Measurements from ENCODE around the gene TMEM218. TPM values are rescaled to one million over a fixed set of nuclear protein-coding genes. Genes with fewer than 3 reads are reported as not detected.
A peak's percentile ranks its signal among the peaks of the same experiment; 100 is the strongest.

The TMEM218 gene
- total RNA-seq, 6 experiments from 2014 or later: 14.9 to 24.3 (median 20.7) TPM

- H3K4me3 Mint-ChIP-seq: no peak overlapping the region
- no peak for TF ChIP-seq CTCF (IDR thresholded peaks at IDR 0.05)
- H3K27me3 Mint-ChIP-seq (ENCODE audit: insufficient read depth): peaks cover 4% of the 10 kb centered on the region
- no peaks in the 10 kb centered on the region for H3K36me3 Mint-ChIP-seq (ENCODE audit: low read depth)
- H3K27ac Mint-ChIP-seq: peak overlapping the region; percentile 32; the same call in 1 of the 2 replicates
- H3K9me3 Mint-ChIP-seq: no peaks in the 10 kb centered on the region
- peaks cover 35% of the 10 kb centered on the region for H3K4me1 Mint-ChIP-seq (ENCODE audit: low read depth)
- DNase-seq: no peak
Measured at GRCh38 chr11:125075242-125075625, 36.2 kb downstream of the TMEM218 start.

GRCh38 chr11:125074511-125075241 is 36.8 kb downstream of the TMEM218 start:
- Mint-ChIP-seq H3K27ac (no peak overlapping the region), H3K4me3 (no peak overlapping the region), H3K27me3 (ENCODE audit: insufficient read depth) (peaks cover 4% of the 10 kb centered on the region), H3K36me3 (ENCODE audit: low read depth) (no peaks in the 10 kb centered on the region), H3K4me1 (ENCODE audit: low read depth) (peaks cover 40% of the 10 kb centered on the region), H3K9me3 (no peaks in the 10 kb centered on the region)
- DNase-seq: no peak
- no peak for TF ChIP-seq CTCF (IDR thresholded peaks at IDR 0.05)

GRCh38 chr11:125073616-125074483 is 37.6 kb downstream of the TMEM218 start:
- H3K4me3 Mint-ChIP-seq: no peak overlapping the region
- no peak for TF ChIP-seq CTCF (IDR thresholded peaks at IDR 0.05)
- H3K4me1 Mint-ChIP-seq (ENCODE audit: low read depth): peaks cover 47% of the 10 kb centered on the region
- no peaks in the 10 kb centered on the region for H3K9me3 Mint-ChIP-seq
- DNase-seq: no peak
- H3K27ac Mint-ChIP-seq: no peak overlapping the region
- H3K27me3 Mint-ChIP-seq (ENCODE audit: insufficient read depth): peaks cover 4% of the 10 kb centered on the region
- H3K36me3 Mint-ChIP-seq (ENCODE audit: low read depth): no peaks in the 10 kb centered on the region

GRCh38 chr11:125072961-125073590 is 38.4 kb downstream of the TMEM218 start:
- Mint-ChIP-seq H3K9me3 (no peaks in the 10 kb centered on the region), H3K4me1 (ENCODE audit: low read depth) (peaks cover 42% of the 10 kb centered on the region), H3K36me3 (ENCODE audit: low read depth) (no peaks in the 10 kb centered on the region), H3K27ac (no peak overlapping the region), H3K27me3 (ENCODE audit: insufficient read depth) (peaks cover 4% of the 10 kb centered on the region), H3K4me3 (no peak overlapping the region)
- no peak for DNase-seq
- TF ChIP-seq CTCF (IDR thresholded peaks at IDR 0.05): no peak

- Mint-ChIP-seq H3K4me3 (no peak overlapping the region), H3K27ac (no peak overlapping the region), H3K36me3 (ENCODE audit: low read depth) (no peaks in the 10 kb centered on the region), H3K4me1 (ENCODE audit: low read depth) (peaks cover 42% of the 10 kb centered on the region), H3K9me3 (no peaks in the 10 kb centered on the region), H3K27me3 (ENCODE audit: insufficient read depth) (peaks cover 4% of the 10 kb centered on the region)
- DNase-seq: no peak
- TF ChIP-seq CTCF (IDR thresholded peaks at IDR 0.05): no peak
Measured at GRCh38 chr11:125072218-125072960, 39.0 kb downstream of the TMEM218 start.

Data from HFFc6 (cell line).